ENCODE data around the gene DTNBP1.
A peak's percentile ranks its signal among the peaks of the same experiment; 100 is the strongest.

Gene DTNBP1

DNA sequence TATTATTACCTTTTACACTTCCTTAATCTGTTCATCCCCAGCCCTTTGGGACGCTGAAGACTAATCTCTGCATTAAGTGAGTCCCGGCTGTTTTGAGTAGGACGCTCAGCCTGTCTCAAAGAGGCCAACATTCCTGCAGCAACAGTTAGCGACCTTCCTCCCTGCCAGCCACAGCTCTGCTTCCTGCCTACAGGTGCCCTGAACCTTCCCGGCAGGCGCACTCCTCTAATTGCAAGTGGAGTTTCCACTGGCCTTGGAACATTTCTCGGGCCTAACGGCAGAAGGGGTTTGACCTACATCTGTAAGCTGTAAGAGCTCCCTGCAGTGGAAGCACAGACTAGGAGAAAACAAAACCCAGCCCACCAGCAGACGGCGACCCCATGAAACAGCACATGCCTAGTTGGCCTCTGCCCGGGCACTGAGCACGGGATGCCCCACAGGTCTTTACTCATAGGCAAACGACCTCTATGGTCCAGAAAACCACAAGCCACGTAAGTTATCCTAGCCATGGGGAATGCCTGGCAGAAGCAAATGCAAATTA lies 137.9 kb downstream of the DTNBP1 start:
- intact Hi-C loops (cut with DNase I) = no loop called here
- DNase-seq = peak in 8 of 42 donors; percentile 1 to 26 (median 7)

- intact Hi-C loops (cut with DNase I) = no loop called here
- peak in 10 of 42 donors; percentile 1 to 28 (median 4) for DNase-seq
Measured at GRCh38 chr6:15523679-15524630, 138.9 kb downstream of the DTNBP1 start.

DNA sequence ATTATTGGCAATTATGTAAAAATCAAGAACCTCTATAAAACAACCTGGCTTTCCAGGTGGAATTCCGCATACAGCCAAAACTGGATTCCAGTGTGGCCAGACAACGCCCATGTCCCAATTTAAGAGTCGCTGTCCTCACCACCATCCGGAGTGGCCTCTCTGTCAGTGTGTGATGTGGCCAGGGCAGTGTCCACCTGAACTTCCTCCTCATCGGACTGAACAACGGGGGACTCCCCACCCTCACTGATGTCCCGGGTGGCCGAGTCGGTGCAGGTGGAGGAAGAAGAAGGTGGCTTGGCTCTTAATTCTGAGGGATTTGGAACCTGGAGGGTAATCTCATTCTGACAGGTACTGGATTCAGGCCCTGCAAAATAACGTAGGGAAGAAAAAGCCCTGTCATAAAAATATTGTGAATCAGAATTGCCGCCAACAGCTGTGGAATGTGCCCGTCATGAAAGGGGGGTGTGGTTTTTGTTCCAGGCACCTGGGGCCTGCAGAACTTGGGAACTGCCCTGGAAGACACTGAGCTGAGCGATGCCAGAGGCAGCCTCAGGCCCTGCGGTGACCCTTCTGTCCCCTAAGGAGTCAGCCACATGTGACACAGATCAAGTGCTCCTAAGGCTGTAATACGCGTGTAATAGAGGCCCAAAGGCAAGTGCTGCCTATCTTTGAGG lies 139.8 kb downstream of the DTNBP1 start:
- intact Hi-C loops (cut with DNase I) = no loop called here
- peak in 8 of 42 donors; percentile 7 to 36 (median 12) for DNase-seq

DNA sequence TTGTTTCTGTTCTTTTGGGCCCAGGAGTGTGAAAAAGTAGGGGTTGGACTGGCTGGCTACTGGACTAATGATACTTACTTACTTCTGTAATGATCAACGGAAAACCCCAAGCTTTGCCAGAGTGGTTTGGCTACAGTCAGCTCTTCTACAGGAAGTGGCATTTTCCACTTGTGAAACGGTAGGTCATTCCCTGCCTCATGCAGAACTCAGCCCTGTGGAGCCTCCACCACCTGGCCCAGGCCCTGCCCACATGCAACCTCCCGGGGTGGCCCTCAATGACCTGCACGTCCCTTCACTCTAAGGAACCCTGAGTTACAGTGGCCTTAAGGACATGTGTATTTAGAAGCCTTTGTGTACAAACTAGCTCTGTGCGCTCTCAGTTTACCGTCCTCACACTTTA lies 140.4 kb downstream of the DTNBP1 start:
- intact Hi-C loops (cut with DNase I) = no loop called here
- peak in 9 of 42 donors; percentile 2 to 35 (median 16) for DNase-seq

DNA sequence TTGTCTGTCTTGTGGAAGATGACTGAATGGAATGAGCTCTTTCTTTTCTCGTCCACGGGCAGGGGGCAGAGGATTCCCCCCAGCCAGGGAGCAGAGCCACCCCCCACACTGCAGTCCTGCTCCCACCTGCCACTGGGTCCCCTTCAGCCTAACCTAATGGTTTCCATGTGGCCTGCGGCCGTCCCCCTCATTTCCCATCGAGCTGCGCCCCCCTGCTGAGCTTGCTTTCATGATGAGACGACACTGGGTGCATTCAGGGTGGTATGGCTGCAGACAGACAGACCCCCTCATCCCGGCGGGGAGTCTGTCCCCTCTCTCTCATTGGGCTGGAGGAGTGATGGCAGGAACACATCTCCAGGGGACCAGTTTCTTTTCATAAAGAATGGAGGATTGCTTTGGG lies 140.8 kb downstream of the DTNBP1 start:
- intact Hi-C loops (cut with DNase I) = no loop called here
- DNase-seq = peak in 8 of 42 donors; percentile 6 to 39 (median 19)

- DNase-seq = peak in 10 of 42 donors; percentile 7 to 71 (median 40)
- intact Hi-C loops (cut with DNase I) = no loop called here
Measured at GRCh38 chr6:15521582-15521981, 141.2 kb downstream of the DTNBP1 start.

- intact Hi-C loops (cut with DNase I) = no loop called here
- DNase-seq = peak in 8 of 42 donors; percentile 4 to 45 (median 25)
Measured at GRCh38 chr6:15520626-15521203, 142.1 kb downstream of the DTNBP1 start.

DNA sequence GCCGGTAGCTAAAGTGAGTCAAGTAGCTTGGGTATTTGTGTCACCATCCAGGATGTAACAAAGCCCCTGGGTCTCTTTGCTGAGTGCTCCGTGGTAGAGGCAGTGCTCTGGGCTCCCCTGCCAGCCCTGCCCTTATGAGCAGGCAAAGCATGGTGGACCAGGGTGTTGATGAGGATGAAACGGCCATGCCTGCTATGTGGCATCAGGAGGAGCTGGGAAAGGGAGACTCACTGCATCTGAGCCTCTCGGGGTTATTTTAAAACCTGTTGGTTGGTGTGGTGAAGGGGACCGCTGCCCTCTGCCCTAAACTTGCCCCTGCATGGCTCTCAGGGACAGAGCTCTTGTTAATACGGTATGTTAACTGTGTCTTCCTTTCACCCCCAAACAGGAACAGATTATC lies 143.1 kb downstream of the DTNBP1 start:
- DNase-seq = peak in 3 of 42 donors; percentile 5 to 18 (median 11)
- intact Hi-C loops (cut with DNase I) = loop anchor here (10.0 kb wide), 1 partner anchor 105 kb away; no protein-coding TSS in a partner anchor

- DNase-seq = peak in 2 of 42 donors; percentile 3 to 10
- intact Hi-C loops (cut with DNase I) = loop anchor here (10.0 kb wide), 1 partner anchor 106 kb away; no protein-coding TSS in a partner anchor
Measured at GRCh38 chr6:15518878-15519277, 143.9 kb downstream of the DTNBP1 start.

DNA sequence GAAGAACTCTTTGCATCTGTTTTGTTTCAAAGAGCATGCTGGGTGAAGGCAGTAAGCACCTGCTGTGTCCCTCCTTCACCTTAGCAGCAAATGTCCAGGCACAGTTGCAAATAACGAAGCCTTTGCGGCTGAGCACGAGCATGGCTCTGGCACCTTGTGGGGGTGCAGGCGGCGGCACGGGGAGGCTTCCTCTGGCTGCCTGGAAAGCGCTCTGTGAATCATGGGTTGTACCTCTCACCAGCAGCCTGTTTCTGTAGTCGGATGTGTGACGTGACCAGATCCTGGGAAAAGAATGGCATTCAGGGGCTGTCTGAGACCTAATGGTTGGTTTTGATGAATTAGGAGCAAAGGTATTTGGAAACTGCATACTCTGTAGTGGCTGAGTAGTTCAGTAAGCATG lies 144.8 kb downstream of the DTNBP1 start:
- DNase-seq = peak in 32 of 42 donors; percentile 26 to 81 (median 60)
- intact Hi-C loops (cut with DNase I) = loop anchor here (10.0 kb wide), 1 partner anchor 107 kb away; no protein-coding TSS in a partner anchor

DNA sequence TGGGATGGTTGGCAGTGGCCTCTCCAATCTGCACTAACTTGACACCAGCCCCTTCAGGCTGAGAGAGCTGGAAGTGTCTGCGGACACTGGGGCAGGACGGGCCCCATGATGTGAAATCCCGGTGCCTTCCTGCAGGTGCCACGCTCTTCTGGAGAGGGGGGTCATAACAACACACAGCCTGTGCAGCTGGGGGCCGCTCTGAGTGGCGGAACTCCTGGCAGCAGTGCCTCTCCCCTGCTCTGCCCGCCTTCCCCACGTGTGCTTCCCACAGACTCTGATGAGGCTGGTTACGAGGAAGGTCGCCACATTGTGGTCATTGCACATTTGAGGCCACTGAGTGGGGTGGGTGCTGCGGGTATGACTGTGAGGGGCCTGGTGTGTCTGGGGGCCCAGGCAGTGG lies 145.2 kb downstream of the DTNBP1 start:
- intact Hi-C loops (cut with DNase I) = loop anchor here (10.0 kb wide), 1 partner anchor 107 kb away; no protein-coding TSS in a partner anchor
- peak in 1 of 42 donors; percentile 9 for DNase-seq

GRCh38 chr6:15516923-15517560 lies 145.8 kb downstream of the DTNBP1 start:
- intact Hi-C loops (cut with DNase I) = loop anchor here (10.0 kb wide), 1 partner anchor 108 kb away; no protein-coding TSS in a partner anchor
- DNase-seq = peak in 1 of 42 donors; percentile 8

DNA sequence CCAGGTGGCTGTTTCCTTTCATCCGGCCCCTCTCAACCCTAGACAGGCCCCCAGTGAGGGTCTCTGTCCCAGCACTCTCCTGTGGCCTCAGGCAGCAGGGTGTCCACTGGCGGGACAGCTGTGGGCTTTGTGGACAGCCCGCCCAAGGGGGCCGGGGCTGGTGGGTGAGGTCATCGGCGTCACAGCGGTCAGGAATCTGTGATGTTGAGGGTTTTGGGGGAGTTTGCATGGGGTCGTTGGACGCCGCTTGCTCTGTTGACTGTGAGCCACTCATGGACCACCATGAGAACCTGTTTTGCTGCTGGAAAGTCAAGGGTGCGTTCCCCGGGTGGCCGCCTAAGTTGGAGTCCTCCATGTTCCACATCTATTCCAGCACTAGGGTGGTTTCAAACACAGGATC lies 146.4 kb downstream of the DTNBP1 start:
- intact Hi-C loops (cut with DNase I) = loop anchor here (10.0 kb wide), 1 partner anchor 108 kb away; no protein-coding TSS in a partner anchor
- DNase-seq = no peak

DNA sequence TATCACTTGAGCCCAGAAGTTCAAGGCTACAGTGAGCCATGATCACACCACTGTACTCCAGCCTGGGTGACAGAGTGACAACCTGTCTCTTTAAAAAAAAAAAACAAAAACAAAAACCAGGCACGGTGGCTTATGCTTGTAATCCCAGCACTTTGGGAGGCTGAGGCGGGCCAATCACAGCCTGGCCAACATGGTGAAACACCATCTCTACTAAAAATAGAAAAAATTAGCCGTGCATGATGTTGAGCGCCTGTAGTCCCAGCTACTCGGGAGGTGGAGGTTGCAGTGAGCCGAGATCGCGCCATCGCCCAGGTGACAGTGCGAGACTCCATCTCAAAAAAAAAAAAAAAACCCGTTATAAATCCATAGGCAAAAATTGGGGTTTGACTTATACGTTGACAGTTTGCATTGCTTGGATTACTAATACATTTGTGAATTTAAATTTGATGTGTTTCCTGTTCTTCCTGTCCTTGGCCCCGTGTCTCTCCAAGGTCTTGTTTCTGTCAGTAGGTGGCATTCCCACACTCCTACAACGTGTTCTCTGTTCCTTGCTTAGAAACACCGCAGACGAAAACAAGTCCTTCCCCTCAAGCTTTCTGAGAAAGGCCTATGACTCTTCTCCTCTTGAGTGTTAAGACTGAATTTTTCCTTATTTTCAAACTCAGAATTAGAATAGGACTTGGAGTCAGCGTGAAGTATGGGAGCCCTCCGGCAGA lies 147.0 kb downstream of the DTNBP1 start:
- peak in 5 of 42 donors; percentile 61 to 74 (median 63) for DNase-seq
- intact Hi-C loops (cut with DNase I) = loop anchor here (10.0 kb wide), 1 partner anchor 109 kb away; no protein-coding TSS in a partner anchor

DNA sequence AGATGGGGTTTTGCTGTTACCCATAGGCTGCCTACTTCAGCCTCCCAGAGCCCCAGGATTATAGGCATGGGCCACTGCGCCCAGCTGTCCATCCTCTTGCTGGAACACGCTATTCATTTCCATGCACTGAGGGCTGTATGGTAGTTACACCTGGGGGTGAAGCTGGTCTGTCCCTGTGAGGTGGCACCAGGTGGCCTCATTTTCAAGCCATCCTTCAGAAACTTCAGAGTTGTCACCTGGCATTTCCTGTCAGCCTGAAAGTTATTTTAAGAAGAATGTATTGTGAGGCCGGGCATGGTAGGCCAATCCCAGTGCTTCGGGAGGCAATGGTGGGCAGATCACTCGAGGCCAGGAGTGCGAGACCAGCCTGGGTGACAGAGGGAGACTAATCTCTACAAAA lies 147.6 kb downstream of the DTNBP1 start:
- intact Hi-C loops (cut with DNase I) = loop anchor here (10.0 kb wide), 1 partner anchor 110 kb away; no protein-coding TSS in a partner anchor
- DNase-seq = no peak

GRCh38 chr6:15513801-15514711 lies 148.8 kb downstream of the DTNBP1 start:
- peak in 1 of 42 donors; percentile 44 for DNase-seq
- intact Hi-C loops (cut with DNase I) = loop anchor here (10.0 kb wide), 1 partner anchor 111 kb away; no protein-coding TSS in a partner anchor

Data from head of caudate nucleus (tissue), 42 donors.